HG02798 (cell line): ENCODE results near the gene CFAP77.

Source experiments
- ATAC-seq: cut with Tn5 transposase; IDR thresholded peaks from one replicate; pipeline ENCODE4 v1.9.1; 2021; ENCODE audit warnings: mild to moderate bottlenecking; ENCODE audit not compliant: unreplicated experiment, poor library complexity

The CFAP77 gene

DNA sequence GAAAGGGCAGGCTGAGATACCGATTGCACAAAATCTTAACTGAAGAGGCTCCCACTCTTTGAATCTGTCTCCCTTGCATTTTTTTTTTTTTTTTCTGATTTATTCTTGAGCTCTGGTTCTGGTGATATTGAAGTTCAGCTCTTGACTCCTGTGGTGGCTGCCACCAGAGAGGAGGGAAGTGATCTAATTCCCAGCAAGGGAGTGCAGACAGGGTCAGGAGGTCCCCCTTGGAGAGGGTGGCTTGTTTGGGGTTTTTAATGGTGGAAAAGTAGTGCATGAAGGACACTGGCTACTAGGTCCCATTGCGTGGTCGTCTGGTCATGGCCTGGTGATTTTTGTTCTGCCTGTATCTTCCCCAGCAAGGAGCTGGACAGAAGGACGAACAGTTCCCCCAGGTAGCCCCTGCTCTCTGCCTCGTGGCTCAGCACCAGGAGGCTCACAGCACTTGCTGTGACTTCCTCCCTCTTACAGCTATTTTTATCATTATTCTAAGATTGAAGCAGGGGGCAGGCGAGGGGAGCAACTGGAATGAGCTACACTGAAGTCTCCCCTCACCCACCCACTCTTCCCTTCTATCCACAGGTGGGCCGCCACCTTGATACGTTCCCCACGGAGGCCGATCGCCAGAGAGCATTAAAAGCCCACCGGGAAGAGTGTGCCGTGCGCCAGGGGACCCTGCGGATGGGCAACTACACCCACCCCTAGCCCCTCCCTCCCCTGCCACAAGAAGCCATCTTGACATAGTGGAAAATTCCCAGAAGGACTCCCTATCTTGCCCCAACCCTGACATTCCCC, 162.0 kb downstream of the CFAP77 start:
- no peak for ATAC-seq

DNA sequence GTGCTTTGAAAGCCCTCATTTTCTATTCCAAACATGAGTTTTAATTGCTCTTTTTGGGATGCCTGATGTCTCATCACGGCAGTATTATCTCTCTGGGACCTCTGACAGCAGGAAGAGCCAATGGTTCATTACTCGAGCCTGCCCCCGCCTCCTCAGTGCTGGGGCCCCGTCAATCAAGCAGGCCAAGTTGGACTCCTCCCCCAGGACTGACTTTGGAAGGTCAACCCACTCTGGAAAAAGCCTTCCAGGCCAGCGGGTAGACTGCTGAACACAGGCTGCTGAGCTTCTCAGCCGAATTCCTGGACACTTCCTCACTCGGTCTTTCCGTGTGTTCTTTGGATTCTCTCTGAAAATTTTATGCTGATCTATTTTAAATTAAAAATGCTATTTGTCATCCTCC, 162.9 kb downstream of the CFAP77 start:
- no peak for ATAC-seq

DNA sequence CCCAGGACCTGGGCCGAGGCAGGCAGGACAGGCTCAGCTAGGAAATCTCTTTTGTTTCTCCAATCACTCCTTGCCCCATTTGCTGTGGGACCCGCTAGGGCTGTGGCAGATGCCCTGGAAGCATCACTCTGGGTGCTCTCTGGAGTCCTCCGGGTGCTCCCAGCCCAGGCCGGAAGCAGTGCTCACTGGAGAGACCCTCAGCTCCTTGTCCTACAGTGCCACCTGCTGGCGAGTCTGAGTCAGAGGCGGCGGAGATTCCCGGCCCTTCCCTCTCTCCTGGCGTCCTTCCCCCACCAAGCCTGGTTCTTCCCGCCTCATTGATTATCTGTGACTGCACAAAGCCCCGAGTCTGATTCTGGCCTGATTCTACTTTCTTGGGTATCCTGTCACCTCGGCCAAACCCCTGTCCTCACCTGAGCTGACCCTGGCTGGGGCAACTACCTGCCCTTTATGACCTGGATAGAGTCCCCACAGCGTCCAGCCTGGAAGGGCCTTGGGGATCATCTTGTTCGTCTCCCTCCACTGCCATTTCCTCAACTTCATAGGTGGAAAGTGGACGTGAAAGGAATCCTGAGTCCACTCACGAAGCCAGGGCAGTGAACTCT, 165.1 kb downstream of the CFAP77 start:
- ATAC-seq: no peak

DNA sequence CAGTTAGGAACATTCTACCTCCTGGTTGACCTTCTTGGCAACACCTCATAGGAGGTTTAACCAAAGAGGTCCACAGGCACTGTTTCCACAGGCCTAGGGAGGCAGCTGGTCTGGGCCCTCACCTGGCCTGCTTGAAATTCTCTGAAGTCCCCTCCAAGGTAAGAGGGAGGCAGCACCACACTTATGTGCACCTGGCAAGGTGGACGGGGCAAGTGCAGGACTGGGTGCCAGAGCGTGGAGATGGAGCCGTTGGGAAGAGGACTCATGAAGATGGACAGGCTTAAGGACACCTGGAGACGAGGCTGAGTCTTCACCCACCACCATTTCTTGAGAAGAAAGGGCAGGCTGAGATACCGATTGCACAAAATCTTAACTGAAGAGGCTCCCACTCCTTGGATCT, 165.8 kb downstream of the CFAP77 start:
- no peak for ATAC-seq

DNA sequence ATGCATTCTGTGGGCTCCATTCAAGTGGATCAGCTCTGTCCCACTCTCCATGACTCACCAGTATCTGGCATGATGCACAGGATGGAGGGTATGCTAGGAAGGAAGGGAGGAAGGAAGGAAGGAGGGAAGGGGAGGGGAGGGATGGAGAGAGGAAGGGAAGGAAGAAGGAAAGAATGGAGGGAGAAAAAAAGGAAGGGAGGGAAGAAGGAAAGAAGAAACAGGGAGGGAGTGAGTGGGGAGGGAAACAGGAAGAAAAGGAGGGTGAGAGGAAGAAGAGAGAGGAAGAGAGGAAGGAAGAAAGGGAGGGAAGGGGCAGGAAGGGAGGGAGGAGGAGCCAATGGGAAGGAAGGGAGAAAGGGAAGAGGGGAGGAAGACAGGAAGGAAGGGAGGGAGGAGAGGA, 167.1 kb downstream of the CFAP77 start:
- no peak for ATAC-seq

DNA sequence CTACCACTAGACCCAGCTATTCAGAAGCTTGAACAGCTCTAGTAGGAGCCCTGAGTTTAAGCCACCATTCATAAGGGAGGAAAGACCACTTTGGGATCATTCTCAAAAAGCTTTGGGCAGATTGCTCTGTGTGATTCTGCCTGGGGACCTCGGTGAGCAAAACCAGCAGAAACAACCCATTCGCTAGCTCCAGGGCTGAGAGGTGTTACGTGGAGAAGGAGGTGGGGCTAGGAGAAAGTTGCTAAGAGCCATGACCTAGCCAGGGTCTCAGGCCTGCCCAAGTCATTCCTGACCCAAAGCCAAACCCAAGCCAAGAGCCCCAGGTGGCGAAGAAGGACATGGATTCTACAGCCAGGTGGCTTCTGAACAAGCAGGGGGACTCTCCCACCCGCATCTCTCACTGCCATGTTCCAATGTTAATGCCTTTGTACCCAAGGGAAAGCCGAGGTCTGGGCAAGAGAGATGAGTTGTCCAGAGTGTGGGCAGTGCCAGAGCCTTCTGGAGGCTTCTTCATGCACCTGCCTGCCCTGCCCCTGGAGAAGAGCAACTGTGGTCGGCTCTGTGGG, 168.4 kb downstream of the CFAP77 start:
- ATAC-seq: no peak

DNA sequence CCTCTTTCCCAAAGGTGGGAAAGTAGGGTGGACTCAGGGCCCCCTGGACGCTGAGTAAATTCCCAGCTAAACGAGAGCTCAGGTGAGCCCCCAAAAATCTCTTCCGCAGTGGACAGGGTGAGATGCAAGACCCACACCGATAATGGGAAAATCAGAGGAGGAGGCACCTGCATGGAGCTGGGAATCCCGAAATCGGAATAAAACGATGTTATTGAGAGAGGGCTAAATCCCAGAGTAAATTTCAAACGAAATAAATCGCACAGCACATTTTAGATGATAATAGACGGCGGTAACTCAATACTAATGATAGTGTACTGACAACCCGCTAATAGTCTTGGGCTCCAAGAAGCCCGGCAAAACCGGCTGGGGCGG, 169.4 kb downstream of the CFAP77 start:
- ATAC-seq: no peak

DNA sequence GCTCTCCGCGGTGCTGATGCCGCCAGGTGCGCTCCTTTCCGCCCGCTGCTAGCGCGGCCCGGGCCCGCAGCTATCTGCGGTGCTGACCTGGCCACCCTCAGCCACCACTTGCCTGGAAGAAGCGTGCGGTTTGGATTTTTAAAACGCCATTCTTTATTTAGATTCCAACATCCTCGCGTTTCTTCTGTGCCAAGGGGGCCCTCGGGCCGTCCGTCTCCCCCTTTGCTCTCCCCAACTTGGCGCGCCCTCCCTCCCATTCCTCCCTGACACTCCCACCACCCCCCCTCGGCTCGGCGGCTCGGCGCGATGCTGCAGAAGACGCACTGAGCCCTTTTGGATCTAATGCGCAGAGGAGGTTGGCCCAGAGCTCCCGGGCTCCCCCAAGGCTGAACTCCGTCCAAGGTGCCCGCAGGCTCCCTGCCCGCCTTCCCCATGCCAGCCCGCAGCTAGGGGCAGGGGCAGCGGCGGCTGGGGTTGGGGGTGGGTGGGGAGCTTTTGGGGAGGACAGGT, 172.3 kb downstream of the CFAP77 start, which contains the start of gene BARHL1:
Gene BARHL1 (plus strand): TSS at position 331 of the 510 bp plus-strand sequence. CDS start 192 bp downstream, outside the sequence.
- no peak for ATAC-seq

DNA sequence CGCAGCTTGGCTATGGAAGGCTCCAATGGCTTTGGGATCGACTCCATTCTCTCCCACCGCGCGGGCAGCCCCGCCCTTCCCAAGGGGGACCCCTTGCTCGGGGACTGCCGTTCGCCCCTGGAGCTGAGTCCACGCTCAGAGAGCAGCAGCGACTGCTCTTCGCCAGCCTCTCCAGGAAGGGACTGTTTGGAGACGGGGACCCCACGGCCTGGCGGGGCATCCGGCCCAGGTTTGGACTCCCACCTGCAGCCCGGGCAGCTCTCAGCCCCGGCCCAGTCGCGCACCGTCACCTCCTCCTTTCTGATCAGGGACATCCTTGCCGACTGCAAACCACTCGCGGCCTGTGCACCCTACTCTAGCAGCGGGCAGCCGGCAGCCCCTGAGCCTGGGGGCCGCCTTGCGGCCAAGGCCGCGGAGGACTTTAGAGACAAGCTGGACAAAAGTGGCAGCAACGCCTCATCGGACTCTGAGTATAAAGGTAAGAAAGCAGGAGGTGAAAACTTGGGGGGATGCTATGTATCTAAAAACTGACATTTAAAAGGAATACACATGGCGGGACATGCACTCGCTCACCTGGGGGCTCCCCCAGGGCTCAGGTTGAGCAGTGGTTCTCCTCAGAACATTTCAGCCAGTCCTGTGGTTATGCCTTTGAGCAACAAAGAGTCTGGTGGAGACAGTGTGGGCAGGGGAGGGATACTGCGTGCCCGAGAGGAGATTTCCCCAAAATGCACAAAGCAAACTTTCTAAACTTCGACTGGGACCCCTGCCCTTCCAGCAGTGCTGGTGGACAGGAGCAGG, 173.0 kb downstream of the CFAP77 start:
- no peak for ATAC-seq

DNA sequence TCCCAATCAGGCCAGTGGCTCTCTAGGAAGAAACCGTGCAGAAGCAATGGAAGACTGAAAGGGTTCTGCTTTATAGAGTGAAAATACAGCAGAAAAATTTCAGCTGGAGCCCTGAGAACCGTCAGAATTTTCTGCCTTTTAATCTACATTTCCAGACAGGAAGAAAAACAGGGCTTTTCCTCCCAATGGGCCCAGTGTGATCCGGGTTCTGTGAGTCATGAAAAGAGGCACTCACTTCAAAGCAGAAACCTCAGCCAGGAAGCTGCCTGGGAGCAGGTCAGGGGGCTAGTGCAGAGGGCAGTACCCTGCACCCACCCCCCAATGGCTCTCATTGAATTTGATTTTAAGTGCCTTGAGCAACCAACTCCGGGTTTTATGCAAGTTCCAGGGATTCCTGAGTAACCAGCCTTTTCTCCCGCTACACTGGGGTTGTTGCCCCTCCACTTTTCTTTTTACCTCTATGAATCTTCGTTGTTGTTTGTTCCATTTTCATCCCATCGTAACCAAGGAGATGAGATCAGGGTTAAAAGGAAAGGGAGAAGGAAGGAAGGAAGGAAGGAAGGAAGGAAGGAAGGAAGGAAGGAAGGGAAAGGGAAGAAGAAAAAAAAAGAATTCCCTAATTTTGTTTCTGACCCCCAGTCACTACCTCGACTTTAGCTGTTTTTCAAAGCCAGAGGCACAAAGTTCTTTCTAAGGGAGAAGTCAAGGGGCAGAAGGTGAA, 173.7 kb downstream of the CFAP77 start:
- ATAC-seq: no peak

DNA sequence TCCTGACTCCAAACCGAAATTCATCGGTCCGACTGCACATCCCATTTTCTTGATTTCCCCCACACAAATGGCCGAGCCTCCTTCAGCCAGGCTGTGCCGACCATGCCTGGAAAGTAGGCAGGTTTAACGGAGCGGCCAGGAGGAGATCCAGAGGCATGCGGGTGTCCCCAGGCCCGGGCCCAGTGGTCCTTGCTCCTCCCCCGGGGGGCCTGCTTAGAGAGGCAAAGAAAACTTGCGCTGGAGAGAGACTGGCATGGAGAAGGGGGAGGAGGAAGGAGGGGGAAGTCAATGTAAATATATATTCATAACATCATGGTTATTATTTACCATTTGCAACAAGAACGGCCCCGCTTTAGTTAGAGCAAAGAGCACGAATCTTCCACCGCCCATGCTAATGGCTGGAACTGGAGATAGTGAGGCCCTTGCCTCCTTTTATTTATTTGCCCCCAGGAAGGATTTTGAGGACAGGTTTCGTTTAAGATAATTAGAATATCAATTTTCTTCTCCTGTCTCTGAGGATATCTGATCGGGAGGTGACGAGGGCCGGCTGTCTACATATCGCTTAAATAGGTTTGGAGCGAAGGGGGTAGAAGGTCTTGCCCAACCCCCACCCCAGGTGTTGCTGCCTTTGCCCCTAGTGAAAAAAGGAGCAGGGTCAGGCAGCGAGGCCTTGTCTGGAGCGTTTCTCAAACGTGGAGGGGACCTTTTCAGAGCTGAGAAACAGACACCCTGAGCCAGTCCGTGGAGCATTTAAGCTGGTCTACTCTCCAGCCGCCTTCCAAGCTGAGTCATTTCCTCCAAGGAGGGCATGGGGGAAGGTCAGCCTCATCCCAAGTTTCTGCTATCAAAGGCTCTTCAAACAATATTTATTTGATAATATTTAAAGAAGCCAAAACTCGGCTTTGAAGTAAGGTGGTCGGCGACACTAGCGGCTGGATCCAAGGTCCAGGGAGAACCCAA, 174.9 kb downstream of the CFAP77 start:
- no peak for ATAC-seq

DNA sequence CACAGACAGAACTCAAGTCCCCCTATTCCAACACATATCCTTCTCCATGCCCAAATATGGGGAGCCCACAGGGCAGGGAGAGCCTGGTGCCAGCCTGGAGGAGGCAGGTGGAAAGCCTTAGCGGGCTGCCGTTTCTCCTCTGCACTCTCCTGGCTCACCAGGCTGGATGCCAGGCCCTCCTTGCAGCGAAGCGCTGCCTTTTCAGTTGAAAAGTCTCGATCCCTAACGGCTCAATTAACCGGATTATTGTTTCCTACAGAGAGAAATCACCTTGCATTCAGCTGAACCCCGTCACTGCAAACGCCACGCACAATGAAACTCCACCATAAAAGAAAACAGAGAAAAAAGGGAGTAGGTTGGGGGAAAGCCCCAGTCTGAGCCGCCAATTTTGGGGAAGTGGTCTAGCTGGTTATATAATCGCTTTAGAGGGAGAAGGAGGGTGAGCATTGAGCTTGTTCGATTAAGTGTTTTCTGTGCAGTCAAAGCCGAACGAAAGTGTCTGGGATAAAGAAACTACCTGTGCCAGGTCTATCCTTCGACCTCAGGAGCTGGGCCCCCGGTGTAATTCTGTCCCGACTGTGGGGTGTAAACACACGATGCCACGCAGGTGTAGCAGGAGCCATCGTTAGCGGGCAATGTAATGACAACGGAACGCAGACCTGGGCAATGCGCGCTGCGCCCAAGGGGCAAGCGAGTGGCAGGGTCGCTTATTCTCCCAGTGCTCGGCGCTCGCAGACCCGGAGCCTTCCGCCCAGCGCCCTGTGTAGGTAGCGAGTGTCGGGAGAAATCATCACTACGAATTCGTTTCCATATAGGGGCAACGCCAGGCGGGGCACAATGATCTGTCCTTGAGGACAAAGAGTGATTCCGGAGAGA, 176.2 kb downstream of the CFAP77 start:
- no peak for ATAC-seq

DNA sequence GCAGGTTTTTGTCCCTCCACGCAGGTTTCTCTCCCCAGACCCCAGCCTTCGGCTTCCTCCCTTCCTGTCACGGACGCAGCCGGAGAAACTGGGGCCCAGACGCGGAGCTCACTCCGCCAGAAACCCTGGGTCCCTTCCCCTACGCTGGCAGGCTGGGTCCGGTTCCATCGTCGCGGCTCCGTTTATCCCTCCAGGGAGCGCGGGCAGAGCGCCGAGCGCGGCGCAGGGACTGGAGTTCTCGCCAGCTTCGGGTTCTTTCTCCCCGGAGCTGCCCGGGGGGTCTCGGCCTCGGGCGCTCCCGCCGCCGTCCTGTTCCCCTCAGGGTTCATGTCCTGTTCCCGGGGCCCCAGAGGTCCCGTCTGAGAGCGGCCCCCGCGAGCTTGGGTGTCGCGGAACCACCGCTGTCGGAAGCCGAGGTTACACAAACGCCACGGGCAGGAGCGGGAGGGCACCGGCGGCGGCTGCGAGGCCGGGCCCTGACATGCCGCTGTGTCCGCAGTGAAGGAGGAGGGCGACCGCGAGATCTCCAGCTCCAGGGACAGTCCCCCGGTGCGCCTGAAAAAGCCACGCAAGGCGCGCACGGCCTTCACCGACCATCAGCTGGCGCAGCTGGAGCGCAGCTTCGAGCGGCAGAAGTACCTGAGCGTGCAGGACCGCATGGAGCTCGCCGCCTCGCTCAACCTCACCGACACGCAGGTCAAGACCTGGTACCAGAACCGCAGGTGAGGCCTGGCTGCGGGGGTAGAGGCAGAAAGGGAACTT, 177.0 kb downstream of the CFAP77 start:
- ATAC-seq: no peak

DNA sequence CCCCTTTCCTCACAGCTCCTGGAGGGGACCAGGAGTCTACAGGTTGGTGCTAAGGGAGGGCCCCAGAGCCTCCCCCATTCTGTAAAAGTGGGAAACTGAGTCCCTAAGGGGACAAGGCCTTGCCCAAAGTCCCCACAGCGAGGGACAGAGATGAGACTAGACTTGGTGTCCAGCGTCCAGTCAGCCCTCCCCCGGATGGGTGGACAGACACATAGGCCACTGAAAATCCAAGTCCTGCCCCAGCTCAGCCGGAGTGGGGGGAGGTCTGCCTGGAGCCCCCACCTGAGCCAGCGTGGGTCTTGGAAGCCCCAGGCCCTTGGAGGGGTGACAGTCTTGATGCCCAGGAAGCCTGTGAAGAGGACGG, 177.6 kb downstream of the CFAP77 start:
- ATAC-seq: no peak

DNA sequence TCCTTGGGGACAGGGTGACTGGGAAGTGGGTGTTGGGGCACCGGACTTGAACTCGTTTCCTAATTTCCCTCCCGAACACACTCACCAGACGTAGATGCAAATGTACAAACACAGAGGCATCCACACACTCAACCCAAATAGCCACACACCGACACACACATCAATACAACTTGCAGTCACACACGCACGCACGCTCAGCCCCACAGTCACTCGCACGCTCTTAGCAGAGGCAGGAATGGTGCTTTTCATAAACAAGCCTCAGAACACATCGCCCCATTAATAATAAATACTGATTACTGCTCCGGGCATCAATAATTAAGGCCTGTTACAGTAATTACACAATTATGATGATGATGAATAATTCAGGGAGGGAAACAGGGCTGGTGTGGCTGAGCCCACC, 178.1 kb downstream of the CFAP77 start:
- ATAC-seq: no peak

DNA sequence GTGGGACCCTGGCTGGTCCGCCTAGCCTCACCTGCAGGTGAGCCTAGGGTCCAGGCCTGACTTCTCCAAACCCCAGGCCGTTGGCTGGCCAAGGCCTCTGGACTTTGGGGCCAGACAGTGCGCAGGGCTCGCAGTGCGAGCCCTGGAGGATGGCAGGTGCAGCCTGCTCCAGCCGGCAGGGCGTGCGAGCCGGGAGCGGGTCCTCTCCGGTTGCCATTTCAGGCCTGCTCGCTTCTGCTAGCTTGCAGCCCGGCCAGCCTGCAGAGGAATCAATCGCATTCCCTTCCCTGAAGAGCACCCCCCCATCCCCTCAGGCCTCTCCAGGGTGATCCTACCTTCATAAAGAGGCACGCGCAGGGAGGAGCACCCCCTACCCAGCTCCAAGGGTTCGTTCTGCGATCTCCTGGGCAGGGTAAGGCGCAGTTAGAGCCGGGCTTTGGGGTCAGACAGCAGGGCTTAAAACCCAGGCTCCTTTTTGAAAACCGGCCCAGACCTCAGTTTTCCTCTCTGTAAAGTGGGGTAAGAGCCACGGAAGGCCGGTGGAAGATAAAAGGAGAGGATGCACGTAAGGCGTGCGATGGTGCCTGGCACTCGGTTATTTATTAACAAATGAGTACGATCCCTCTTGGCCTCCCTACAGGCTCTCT, 178.6 kb downstream of the CFAP77 start:
- no peak for ATAC-seq
